HG03457 (cell line): ENCODE measurements around the gene FNIP1.
"Not testable (repeated sequence)": the region's sequence is repeated elsewhere in the genome, so short reads cannot be mapped to it uniquely, and the experiment has no call there.

Source experiments
- ATAC-seq: cut with Tn5 transposase; IDR thresholded peaks from one replicate; pipeline ENCODE4 v1.9.1; 2021; ENCODE audit warnings: moderate number of reproducible peaks; ENCODE audit not compliant: unreplicated experiment

Gene FNIP1

GRCh38 chr5:131796793-131797693 lies at the start of gene FNIP1:
Gene FNIP1, minus strand, starts transcription at chr5:131797017. Its CDS starts 96 bp downstream, at chr5:131796921.
- peak; percentile 93 for ATAC-seq

GRCh38 chr5:131846536-131846935 lies 49.7 kb upstream of the FNIP1 start:
- ATAC-seq = no peak

GRCh38 chr5:131845828-131846227 lies 49.0 kb upstream of the FNIP1 start:
- no peak for ATAC-seq

GRCh38 chr5:131842971-131843370 lies 46.2 kb upstream of the FNIP1 start:
- not testable (repeated sequence) for ATAC-seq

GRCh38 chr5:131832702-131833101 lies 35.9 kb upstream of the FNIP1 start:
- not testable (repeated sequence) for ATAC-seq

GRCh38 chr5:131825404-131826013 lies 28.7 kb upstream of the FNIP1 start:
- no peak for ATAC-seq

GRCh38 chr5:131824631-131825030 lies 27.8 kb upstream of the FNIP1 start:
- ATAC-seq = no peak

GRCh38 chr5:131821221-131821620 lies 24.4 kb upstream of the FNIP1 start:
- no peak for ATAC-seq

GRCh38 chr5:131818001-131818724 lies 21.3 kb upstream of the FNIP1 start:
- no peak for ATAC-seq

GRCh38 chr5:131814990-131815389 lies 18.2 kb upstream of the FNIP1 start:
- ATAC-seq = no peak

- ATAC-seq = no peak
Measured at GRCh38 chr5:131812371-131813160, 15.7 kb upstream of the FNIP1 start.

- no peak for ATAC-seq
Measured at GRCh38 chr5:131810510-131811249, 13.9 kb upstream of the FNIP1 start.

GRCh38 chr5:131795879-131796792 lies 681 bp downstream of the FNIP1 start:
- peak; percentile 15 for ATAC-seq

- ATAC-seq = no peak
Measured at GRCh38 chr5:131795228-131795627, 1.6 kb downstream of the FNIP1 start.

GRCh38 chr5:131794586-131794985 lies 2.2 kb downstream of the FNIP1 start:
- ATAC-seq = no peak

GRCh38 chr5:131792896-131793295 lies 3.9 kb downstream of the FNIP1 start:
- ATAC-seq = no peak

- no peak for ATAC-seq
Measured at GRCh38 chr5:131791866-131792265, 5.0 kb downstream of the FNIP1 start.

GRCh38 chr5:131790550-131790949 lies 6.3 kb downstream of the FNIP1 start:
- no peak for ATAC-seq

- no peak for ATAC-seq
Measured at GRCh38 chr5:131789765-131790164, 7.1 kb downstream of the FNIP1 start.
